PC-9 (cell line): ENCODE data around the gene GATA3.

Experiments used
- CTCF ChIP-seq: fragments of 200-600 bp; sonication (generic); conservative IDR thresholded peaks from 2 replicates; pipeline ENCODE4 v1.6.1; 2017; ENCODE audit warnings: mixed run types, antibody characterized with exemption, mild to moderate bottlenecking, moderate library complexity
- EZH2 ChIP-seq: fragments of 200-600 bp; sonication (generic); IDR thresholded peaks from 2 replicates; pipeline ENCODE4 v1.8.0; 2017; ENCODE audit warnings: antibody characterized with exemption, low read depth

GRCh38 chr10:8066797-8067196 lies 12.3 kb downstream of the GATA3 start:
- TF ChIP-seq CTCF, result no peak
- no peak for TF ChIP-seq EZH2
